Nephron (organoid): ENCODE data around the gene PLAAT1.

Experiments used
- H3K27ac Mint-ChIP-seq, 3 experiments: 2 replicates each; pipeline ENCODE4 v1.8.0; 2020; ENCODE audit warnings: mixed read lengths in 3 of 3, mild to moderate bottlenecking in 2 of 3, moderate library complexity in 1 of 3
- H3K27me3 Mint-ChIP-seq: 2 replicates; pipeline ENCODE4 v1.8.0; 2021; ENCODE audit warnings: low read depth, mild to moderate bottlenecking, moderate library complexity, mixed read lengths
- H3K36me3 Mint-ChIP-seq: 2 replicates; pipeline ENCODE4 v1.8.0; 2020; ENCODE audit warnings: low read depth, mixed read lengths
- H3K4me1 Mint-ChIP-seq: 2 replicates; pipeline ENCODE4 v1.8.0; 2020; ENCODE audit warnings: mixed read lengths
- H3K4me3 Mint-ChIP-seq, 3 experiments: 2 replicates each; pipeline ENCODE4 v1.8.0; 2020; ENCODE audit warnings: mild to moderate bottlenecking in 3 of 3, mixed read lengths in 3 of 3, moderate library complexity in 2 of 3
- H3K9me3 Mint-ChIP-seq: 2 replicates; pipeline ENCODE4 v1.8.0; 2020; ENCODE audit warnings: mixed read lengths
- CTCF ChIP-seq, 3 experiments: fragments of 200-600 bp; sonication (generic); IDR thresholded peaks; one replicate each; pipeline ENCODE4 v1.5.0; 2021; ENCODE audit warnings: antibody characterized with exemption in 3 of 3; ENCODE audit not compliant: unreplicated experiment in 3 of 3

Gene PLAAT1

GRCh38 chr3:193211173-193211572 is 29.8 kb upstream of the PLAAT1 start:
- Mint-ChIP-seq H3K36me3 (no peaks in the 10 kb centered on the region), H3K27me3 (peaks cover 15% of the 10 kb centered on the region), H3K4me1 (no peaks in the 10 kb centered on the region), H3K27ac (no peak overlapping the region), H3K9me3 (no peaks in the 10 kb centered on the region), H3K4me3 (no peak overlapping the region)
- TF ChIP-seq CTCF (IDR thresholded peaks at IDR 0.05; ENCODE audit: unreplicated experiment in 3 of 3): no peak

GRCh38 chr3:193211984-193212383 is 29.0 kb upstream of the PLAAT1 start:
- no peaks in the 10 kb centered on the region for H3K4me1 Mint-ChIP-seq
- H3K36me3 Mint-ChIP-seq: no peaks in the 10 kb centered on the region
- H3K27ac Mint-ChIP-seq: no peak overlapping the region
- peaks cover 15% of the 10 kb centered on the region for H3K27me3 Mint-ChIP-seq
- TF ChIP-seq CTCF (IDR thresholded peaks at IDR 0.05; ENCODE audit: unreplicated experiment in 3 of 3): no peak
- H3K9me3 Mint-ChIP-seq: no peaks in the 10 kb centered on the region
- H3K4me3 Mint-ChIP-seq: no peak overlapping the region

DNA sequence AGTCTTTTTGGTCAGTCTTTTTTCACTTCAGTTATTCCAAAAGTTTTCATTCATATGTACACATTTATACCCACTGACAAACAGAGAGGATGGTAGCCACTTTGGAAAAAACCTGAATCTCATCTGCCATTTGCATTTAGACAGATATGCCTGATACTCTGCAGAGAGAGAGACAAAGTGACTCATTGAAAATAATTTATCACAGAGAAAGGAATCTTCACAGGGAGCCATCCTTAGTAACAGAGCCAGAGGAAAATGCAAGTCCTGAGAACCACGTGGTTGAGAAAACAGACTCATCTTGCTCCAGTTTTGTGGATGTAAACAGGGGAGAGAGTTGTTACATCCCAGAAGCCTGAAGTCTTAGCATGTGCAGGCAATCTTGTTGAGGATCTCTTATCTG is 28.2 kb upstream of the PLAAT1 start:
- no peak overlapping the region for H3K27ac Mint-ChIP-seq
- peaks cover 16% of the 10 kb centered on the region for H3K27me3 Mint-ChIP-seq
- H3K4me1 Mint-ChIP-seq: no peaks in the 10 kb centered on the region
- no peaks in the 10 kb centered on the region for H3K36me3 Mint-ChIP-seq
- TF ChIP-seq CTCF (IDR thresholded peaks at IDR 0.05; ENCODE audit: unreplicated experiment in 3 of 3): no peak
- H3K9me3 Mint-ChIP-seq: no peaks in the 10 kb centered on the region
- no peak overlapping the region for H3K4me3 Mint-ChIP-seq

- no peak for TF ChIP-seq CTCF (IDR thresholded peaks at IDR 0.05; ENCODE audit: unreplicated experiment in 3 of 3)
- H3K27me3 Mint-ChIP-seq: peaks cover 19% of the 10 kb centered on the region
These were observed 26.6 kb upstream of the PLAAT1 start for GRCh38 chr3:193214445-193214844.

GRCh38 chr3:193225302-193226125 is 15.5 kb upstream of the PLAAT1 start:
- Mint-ChIP-seq H3K4me1 (no peaks in the 10 kb centered on the region), H3K27me3 (peaks cover 4% of the 10 kb centered on the region), H3K4me3 (no peak overlapping the region), H3K9me3 (no peaks in the 10 kb centered on the region), H3K36me3 (no peaks in the 10 kb centered on the region), H3K27ac (no peak overlapping the region)
- TF ChIP-seq CTCF (IDR thresholded peaks at IDR 0.05; ENCODE audit: unreplicated experiment in 3 of 3): no peak

More at GRCh38 chr3:193214445-193214844, 26.6 kb upstream of the PLAAT1 start:
- Mint-ChIP-seq H3K4me3 (no peak overlapping the region), H3K4me1 (no peaks in the 10 kb centered on the region), H3K27ac (no peak overlapping the region), H3K36me3 (no peaks in the 10 kb centered on the region), H3K9me3 (no peaks in the 10 kb centered on the region)

- Mint-ChIP-seq H3K36me3 (no peaks in the 10 kb centered on the region), H3K4me1 (no peaks in the 10 kb centered on the region), H3K9me3 (no peaks in the 10 kb centered on the region), H3K27me3 (peaks cover 4% of the 10 kb centered on the region), H3K4me3 (no peak overlapping the region), H3K27ac (no peak overlapping the region)
- no peak for TF ChIP-seq CTCF (IDR thresholded peaks at IDR 0.05; ENCODE audit: unreplicated experiment in 3 of 3)
These were observed 12.8 kb upstream of the PLAAT1 start for GRCh38 chr3:193228206-193228605.
